GM23338 (cell line): ENCODE measurements around the gene DSCAML1. TPM values are rescaled to one million over a fixed set of nuclear protein-coding genes. Genes with fewer than 3 reads are reported as not detected.
A peak's percentile ranks its signal among the peaks of the same experiment; 100 is the strongest.

ENCODE experiments used
- ATAC-seq: fragments of 200-7000 bp; cut with Tn5 transposase; 3 replicates; pipeline ENCODE4 v1.9.1; 2020
- DNase-seq: peaks from one replicate; pipeline ENCODE4 v3.0.0-alpha.2; 2015; ENCODE audit warnings: low spot score
- H2AFZ ChIP-seq: fragments of 200-600 bp; sonication (generic); 2 replicates; pipeline ENCODE4 v1.8.0; 2016; ENCODE audit warnings: antibody characterized with exemption, mild to moderate bottlenecking, moderate library complexity
- H3F3A ChIP-seq: fragments of 200-600 bp; sonication (generic); replicated peaks from 2 replicates; pipeline ENCODE4 v1.8.0; 2017; ENCODE audit warnings: antibody characterized with exemption, mixed run types, low read depth
- H3K27ac ChIP-seq: fragments of 200-600 bp; sonication (generic); 2 replicates; pipeline ENCODE4 v1.6.1; 2016; ENCODE audit warnings: low read depth
- H3K27me3 ChIP-seq: fragments of 200-600 bp; sonication (generic); 2 replicates; pipeline ENCODE4 v1.8.0; 2016; ENCODE audit warnings: mild to moderate bottlenecking, mixed run types, moderate library complexity; ENCODE audit not compliant: insufficient read depth
- H3K36me3 ChIP-seq: fragments of 200-600 bp; sonication (generic); 2 replicates; pipeline ENCODE4 v1.8.0; 2016; ENCODE audit warnings: mild to moderate bottlenecking; ENCODE audit not compliant: insufficient read depth
- H3K4me1 ChIP-seq: fragments of 200-600 bp; sonication (generic); 2 replicates; pipeline ENCODE4 v1.8.0; 2016; ENCODE audit warnings: mild to moderate bottlenecking, moderate library complexity; ENCODE audit not compliant: insufficient read depth
- H3K4me2 ChIP-seq: fragments of 200-600 bp; sonication (generic); 2 replicates; pipeline ENCODE4 v1.7.1; 2017; ENCODE audit warnings: mixed run types
- H3K4me3 ChIP-seq: fragments of 200-600 bp; sonication (generic); 2 replicates; pipeline ENCODE4 v1.6.1; 2016; ENCODE audit warnings: mixed run types
- H3K79me2 ChIP-seq: fragments of 200-600 bp; sonication (generic); replicated peaks from 2 replicates; pipeline ENCODE4 v1.8.0; 2017; ENCODE audit warnings: mild to moderate bottlenecking; ENCODE audit not compliant: insufficient read depth
- H3K9me2 ChIP-seq: fragments of 200-600 bp; sonication (generic); 2 replicates; pipeline ENCODE4 v1.8.0; 2017; ENCODE audit not compliant: insufficient read depth
- H4K20me1 ChIP-seq: fragments of 200-600 bp; sonication (generic); replicated peaks from 2 replicates; pipeline ENCODE4 v1.8.0; 2017; ENCODE audit warnings: mild to moderate bottlenecking; ENCODE audit not compliant: insufficient read depth
- H3K27ac Mint-ChIP-seq: 2 replicates; pipeline ENCODE4 v1.8.0; 2020; ENCODE audit warnings: inconsistent platforms, mild to moderate bottlenecking, moderate library complexity, mixed read lengths
- H3K27me3 Mint-ChIP-seq: 3 replicates; pipeline ENCODE4 v1.8.0; 2022; ENCODE audit warnings: low read depth, mild to moderate bottlenecking, moderate library complexity, mixed read lengths, inconsistent platforms; ENCODE audit not compliant: insufficient read depth, poor library complexity
- H3K36me3 Mint-ChIP-seq: 3 replicates; pipeline ENCODE4 v1.8.0; 2021; ENCODE audit warnings: low read depth, mild to moderate bottlenecking, inconsistent platforms, moderate library complexity, mixed read lengths
- H3K4me1 Mint-ChIP-seq: 3 replicates; pipeline ENCODE4 v1.8.0; 2020; ENCODE audit warnings: mild to moderate bottlenecking, inconsistent platforms, mixed read lengths
- H3K4me3 Mint-ChIP-seq: 3 replicates; pipeline ENCODE4 v1.8.0; 2021; ENCODE audit warnings: moderate library complexity, mild to moderate bottlenecking, inconsistent platforms, mixed read lengths
- H3K9me3 Mint-ChIP-seq: 3 replicates; pipeline ENCODE4 v1.8.0; 2020; ENCODE audit warnings: moderate library complexity, mild to moderate bottlenecking, inconsistent platforms, mixed read lengths
- CREB1 ChIP-seq: fragments of 250-450 bp; sonication (Bioruptor Pico); IDR thresholded peaks from 2 replicates; pipeline ENCODE4 v1.5.0; 2020; ENCODE audit warnings: low read depth, mild to moderate bottlenecking, moderate library complexity
- ETS1 ChIP-seq: IDR thresholded peaks from 2 replicates; pipeline ENCODE4 v1.6.1; 2016; ENCODE audit warnings: antibody characterized with exemption
- EZH2 ChIP-seq: fragments of 200-600 bp; sonication (generic); IDR thresholded peaks from one replicate; pipeline ENCODE4 v1.8.0; 2017; ENCODE audit warnings: antibody characterized with exemption, mild to moderate bottlenecking, low read depth; ENCODE audit not compliant: unreplicated experiment
- EZH2phosphoT487 ChIP-seq: fragments of 200-600 bp; sonication (generic); IDR thresholded peaks from one replicate; pipeline ENCODE4 v1.8.1; 2018; ENCODE audit warnings: antibody characterized with exemption; ENCODE audit not compliant: unreplicated experiment
- JUNB ChIP-seq: IDR thresholded peaks from one replicate; pipeline ENCODE4 v1.6.1; 2016; ENCODE audit warnings: antibody characterized with exemption; ENCODE audit not compliant: unreplicated experiment
- NANOG ChIP-seq: IDR thresholded peaks from 2 replicates; pipeline ENCODE4 v1.6.1; 2016; ENCODE audit warnings: antibody characterized with exemption, borderline replicate concordance
- POLR2AphosphoS5 ChIP-seq: IDR thresholded peaks from 2 replicates; pipeline ENCODE4 v1.6.1; 2016; ENCODE audit warnings: antibody characterized with exemption, low read depth
- STAT1 ChIP-seq: IDR thresholded peaks from one replicate; pipeline ENCODE4 v1.6.1; 2016; ENCODE audit warnings: antibody characterized with exemption; ENCODE audit not compliant: unreplicated experiment
- ZNF114 ChIP-seq: fragments of 250-450 bp; sonication (Bioruptor Pico); IDR thresholded peaks from 2 replicates; pipeline ENCODE4 v1.5.0; 2020; ENCODE audit warnings: mild to moderate bottlenecking, moderate library complexity
- ZNF331 ChIP-seq: fragments of 250-450 bp; sonication (Bioruptor Pico); IDR thresholded peaks from 2 replicates; pipeline ENCODE4 v1.5.0; 2020; ENCODE audit warnings: low read depth, mild to moderate bottlenecking, moderate library complexity
- ZNF462 ChIP-seq: fragments of 250-450 bp; sonication (Bioruptor Pico); IDR thresholded peaks from 2 replicates; pipeline ENCODE4 v1.5.0; 2020; ENCODE audit warnings: mild to moderate bottlenecking, moderate library complexity
- polyA plus RNA-seq: library from polyadenylated mRNA; unstranded; fragments of >200 nt; fragmentation: Nextera tagmentation; extraction: Ambion mirVana; gene quantifications from 2 replicates; pipeline ENCODE4 v1.2.1, GENCODE V29; 2016
- total RNA-seq: library from RNA; depleted of rRNA; stranded (reverse); fragments of >200 nt; shearing (Covaris generic); gene quantifications from 2 replicates; pipeline ENCODE4 v1.2.3, GENCODE V29; 2014
- TF ChIP-seq, protein P1 (sequence below), 2 experiments: fragments of 200-600 bp in 1 of 2; sonication (generic) in 1 of 2; conservative IDR thresholded peaks; 2 replicates each; pipeline versions ENCODE4 v1.5.1 to v1.6.1; 2016 to 2017; ENCODE audit warnings: antibody characterized with exemption in 2 of 2, low read depth in 2 of 2, mild to moderate bottlenecking in 2 of 2, moderate library complexity in 1 of 2
- TF ChIP-seq, protein P2 (sequence below): IDR thresholded peaks from one replicate; pipeline ENCODE4 v1.6.1; 2018; ENCODE audit warnings: antibody characterized with exemption; ENCODE audit not compliant: unreplicated experiment

DSCAML1 gene
- total and polyA plus RNA-seq, 2 experiments from 2014 or later = 0.17 TPM; not detected in 1

DNA sequence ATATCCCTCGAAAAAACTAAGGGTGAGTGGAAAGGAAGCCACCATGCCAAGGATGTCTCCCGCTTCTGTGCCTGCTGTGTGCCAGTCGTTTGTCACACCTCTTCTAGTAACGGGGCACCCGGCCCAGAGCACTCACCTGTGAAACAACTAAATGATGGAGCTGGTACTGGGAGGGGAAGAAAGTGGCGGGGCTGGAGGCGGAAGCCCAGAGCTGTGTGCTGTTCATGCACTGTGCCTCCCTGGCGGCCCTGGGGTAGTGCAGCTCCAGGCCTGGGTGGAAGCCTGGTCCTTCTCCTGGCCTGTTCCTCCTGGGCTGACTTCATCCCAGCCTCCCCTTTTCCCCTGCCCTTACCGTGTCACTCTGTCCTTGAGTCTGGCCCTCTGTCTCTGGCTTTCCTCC is 339.2 kb downstream of the DSCAML1 start:
- Histone ChIP-seq H3K4me2 (no peak overlapping the region), H4K20me1 (no peaks in the 10 kb centered on the region), H3K27ac (no peak overlapping the region), H2AFZ (no peak overlapping the region), H3F3A (no peaks in the 10 kb centered on the region), H3K4me1 (no peaks in the 10 kb centered on the region), H3K79me2 (no peaks in the 10 kb centered on the region), H3K9me2 (no peaks in the 10 kb centered on the region), H3K36me3 (no peaks in the 10 kb centered on the region), H3K4me3 (no peak overlapping the region), H3K27me3 (no peaks in the 10 kb centered on the region)
- DNase-seq = no peak
- ATAC-seq = peak; percentile 24; the same call in 2 of the 3 replicates
- no peaks in the 10 kb centered on the region for H3K36me3 Mint-ChIP-seq
- TF ChIP-seq JUNB (no peak), ZNF114 (CRISPR knock-in tag) (no peak), EZH2 (no peak), STAT1 (no peak), NANOG (no peak), EZH2phosphoT487 (no peak), ETS1 (no peak), ZNF331 (CRISPR knock-in tag) (no peak), ZNF462 (CRISPR knock-in tag) (no peak), POLR2AphosphoS5 (no peak), CREB1 (CRISPR knock-in tag) (no peak)
- TF ChIP-seq, protein P1, sequence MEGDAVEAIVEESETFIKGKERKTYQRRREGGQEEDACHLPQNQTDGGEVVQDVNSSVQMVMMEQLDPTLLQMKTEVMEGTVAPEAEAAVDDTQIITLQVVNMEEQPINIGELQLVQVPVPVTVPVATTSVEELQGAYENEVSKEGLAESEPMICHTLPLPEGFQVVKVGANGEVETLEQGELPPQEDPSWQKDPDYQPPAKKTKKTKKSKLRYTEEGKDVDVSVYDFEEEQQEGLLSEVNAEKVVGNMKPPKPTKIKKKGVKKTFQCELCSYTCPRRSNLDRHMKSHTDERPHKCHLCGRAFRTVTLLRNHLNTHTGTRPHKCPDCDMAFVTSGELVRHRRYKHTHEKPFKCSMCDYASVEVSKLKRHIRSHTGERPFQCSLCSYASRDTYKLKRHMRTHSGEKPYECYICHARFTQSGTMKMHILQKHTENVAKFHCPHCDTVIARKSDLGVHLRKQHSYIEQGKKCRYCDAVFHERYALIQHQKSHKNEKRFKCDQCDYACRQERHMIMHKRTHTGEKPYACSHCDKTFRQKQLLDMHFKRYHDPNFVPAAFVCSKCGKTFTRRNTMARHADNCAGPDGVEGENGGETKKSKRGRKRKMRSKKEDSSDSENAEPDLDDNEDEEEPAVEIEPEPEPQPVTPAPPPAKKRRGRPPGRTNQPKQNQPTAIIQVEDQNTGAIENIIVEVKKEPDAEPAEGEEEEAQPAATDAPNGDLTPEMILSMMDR (conservative IDR thresholded peaks at IDR 0.05; ENCODE audit: low read depth in 2 of 2) = no peak
- TF ChIP-seq, protein P2, sequence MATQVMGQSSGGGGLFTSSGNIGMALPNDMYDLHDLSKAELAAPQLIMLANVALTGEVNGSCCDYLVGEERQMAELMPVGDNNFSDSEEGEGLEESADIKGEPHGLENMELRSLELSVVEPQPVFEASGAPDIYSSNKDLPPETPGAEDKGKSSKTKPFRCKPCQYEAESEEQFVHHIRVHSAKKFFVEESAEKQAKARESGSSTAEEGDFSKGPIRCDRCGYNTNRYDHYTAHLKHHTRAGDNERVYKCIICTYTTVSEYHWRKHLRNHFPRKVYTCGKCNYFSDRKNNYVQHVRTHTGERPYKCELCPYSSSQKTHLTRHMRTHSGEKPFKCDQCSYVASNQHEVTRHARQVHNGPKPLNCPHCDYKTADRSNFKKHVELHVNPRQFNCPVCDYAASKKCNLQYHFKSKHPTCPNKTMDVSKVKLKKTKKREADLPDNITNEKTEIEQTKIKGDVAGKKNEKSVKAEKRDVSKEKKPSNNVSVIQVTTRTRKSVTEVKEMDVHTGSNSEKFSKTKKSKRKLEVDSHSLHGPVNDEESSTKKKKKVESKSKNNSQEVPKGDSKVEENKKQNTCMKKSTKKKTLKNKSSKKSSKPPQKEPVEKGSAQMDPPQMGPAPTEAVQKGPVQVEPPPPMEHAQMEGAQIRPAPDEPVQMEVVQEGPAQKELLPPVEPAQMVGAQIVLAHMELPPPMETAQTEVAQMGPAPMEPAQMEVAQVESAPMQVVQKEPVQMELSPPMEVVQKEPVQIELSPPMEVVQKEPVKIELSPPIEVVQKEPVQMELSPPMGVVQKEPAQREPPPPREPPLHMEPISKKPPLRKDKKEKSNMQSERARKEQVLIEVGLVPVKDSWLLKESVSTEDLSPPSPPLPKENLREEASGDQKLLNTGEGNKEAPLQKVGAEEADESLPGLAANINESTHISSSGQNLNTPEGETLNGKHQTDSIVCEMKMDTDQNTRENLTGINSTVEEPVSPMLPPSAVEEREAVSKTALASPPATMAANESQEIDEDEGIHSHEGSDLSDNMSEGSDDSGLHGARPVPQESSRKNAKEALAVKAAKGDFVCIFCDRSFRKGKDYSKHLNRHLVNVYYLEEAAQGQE = no peak
- no peaks in the 10 kb centered on the region; the same call in 2 of the 3 replicates for H3K4me1 Mint-ChIP-seq
- H3K9me3 Mint-ChIP-seq = peaks cover 6% of the 10 kb centered on the region
- H3K27me3 Mint-ChIP-seq = peaks cover 17% of the 10 kb centered on the region
- H3K4me3 Mint-ChIP-seq = no peak overlapping the region
- H3K27ac Mint-ChIP-seq = no peak overlapping the region
